ENCODE measurements around the gene ARGFX.

The ARGFX gene

GRCh38 chr3:121601212-121601812, 33.6 kb downstream of the ARGFX start:
- no peak for DNase-seq

GRCh38 chr3:121604759-121605158, 37.0 kb downstream of the ARGFX start:
- no peak for DNase-seq

GRCh38 chr3:121606106-121606505, 38.4 kb downstream of the ARGFX start:
- no peak for DNase-seq

Data from fibroblast of skin of right quadriceps (primary cell).